Measurements from ENCODE around the gene MTA2. TPM values are rescaled to one million over a fixed set of nuclear protein-coding genes. Genes with fewer than 3 reads are reported as not detected.
A peak's percentile ranks its signal among the peaks of the same experiment; 100 is the strongest.

Gene MTA2
- total RNA-seq, 1 experiment from 2014 or later = 241 TPM

- no peaks in the 10 kb centered on the region for H3K27me3 ChIP-seq (replicated peaks; ENCODE audit: insufficient read depth, low read depth, low read length, poor library complexity)
- intact Hi-C loops (cut with micrococcal nuclease; ENCODE audit: unreplicated experiment) = loop anchor here (5.0 to 10.0 kb wide), 2 partner anchors 50 to 152 kb away; no protein-coding TSS in a partner anchor
- TF ChIP-seq EZH2 (IDR thresholded peaks at IDR 0.05; ENCODE audit: borderline replicate concordance, low read depth, low read length, poor library complexity, severe bottlenecking) = no peak
- TF ChIP-seq CTCF (conservative IDR thresholded peaks at IDR 0.05; ENCODE audit: low read depth, low read length) = no peak
Observed at GRCh38 chr11:62546929-62547625, 54.6 kb downstream of the MTA2 start.

DNA sequence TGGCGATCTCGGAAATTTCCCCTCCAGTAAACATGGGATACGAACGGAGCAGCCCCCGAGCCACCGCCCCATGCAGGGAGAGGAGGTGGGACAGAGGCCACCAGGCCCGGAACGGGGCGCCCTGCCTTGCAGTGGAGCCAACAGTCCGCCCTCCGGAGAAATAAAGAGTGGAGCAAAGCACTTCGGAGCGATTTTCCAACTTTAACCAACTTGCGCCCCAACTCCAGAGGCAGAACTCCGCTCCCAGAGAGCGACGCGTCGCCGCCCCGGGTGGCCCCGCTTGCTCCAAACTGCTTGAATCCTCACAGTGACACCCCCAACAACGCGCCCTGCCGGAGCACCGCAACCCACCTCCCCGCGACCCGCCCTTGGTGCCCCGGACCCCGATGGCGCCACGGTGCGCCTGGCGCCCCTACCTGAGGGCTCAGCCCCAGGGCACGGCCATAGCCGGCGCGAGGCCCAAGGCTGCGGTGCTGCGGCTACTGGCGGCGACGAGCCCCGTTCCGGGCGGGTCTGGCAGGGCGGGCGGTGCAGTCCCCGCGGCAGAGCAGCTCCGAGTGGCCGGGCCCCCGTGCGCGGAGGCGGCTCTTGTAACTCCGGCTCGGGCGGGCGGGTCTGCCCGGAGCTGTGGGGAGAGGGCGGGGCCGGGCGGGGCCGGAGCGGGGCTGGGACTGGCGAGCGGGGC lies 55.3 kb downstream of the MTA2 start, which contains the start of gene AHNAK:
TSS of gene AHNAK (minus strand) at position 563 of the 685 bp plus-strand sequence. CDS start 10,708 bp downstream, outside the sequence.
- H3K9me3 ChIP-seq (ENCODE audit: low read depth, low read length, poor library complexity, severe bottlenecking) = no peaks in the 10 kb centered on the region
- TF ChIP-seq CTCF (conservative IDR thresholded peaks at IDR 0.05; ENCODE audit: low read depth, low read length) (no peak), EZH2 (IDR thresholded peaks at IDR 0.05; ENCODE audit: borderline replicate concordance, low read depth, low read length, poor library complexity, severe bottlenecking) (no peak)
- intact Hi-C loops (cut with micrococcal nuclease; ENCODE audit: unreplicated experiment) = loop anchor here (5.0 to 10.0 kb wide), 2 partner anchors 49 to 152 kb away; no protein-coding TSS in a partner anchor
- peak within 1 kb of the TSS; percentile 81 for H3K27ac ChIP-seq (ENCODE audit: low read depth, low read length, poor library complexity, severe bottlenecking)
- ChIA-PET POLR2A (ENCODE audit: low non-redundant PET) (interaction anchor here (0.6 kb wide), 1 partner anchor 28 kb away, joined by 3 read pairs; no protein-coding TSS in a partner anchor), CTCF (interaction anchor here (1.5 to 5.0 kb wide), 2 partner anchors 14 to 122 kb away, joined by 10 to 71 read pairs; no protein-coding TSS in a partner anchor)
- no peaks in the 10 kb centered on the region for H3K27me3 ChIP-seq (replicated peaks; ENCODE audit: insufficient read depth, low read depth, low read length, poor library complexity)
- H3K4me3 ChIP-seq (ENCODE audit: low read depth, low read length, poor library complexity, severe bottlenecking) = peak within 1 kb of the TSS; percentile 66
- no peaks in the 10 kb centered on the region for H3K36me3 ChIP-seq (ENCODE audit: insufficient read depth, low read length, poor library complexity, severe bottlenecking)
- H3K4me1 ChIP-seq (ENCODE audit: insufficient read depth, low read length, poor library complexity, severe bottlenecking) = peaks cover 41% of the 10 kb centered on the region
- BruUV-seq (replicated peaks) = no TSS peak
- DNase-seq (ENCODE audit: low spot score) = peak; percentile 83

More at GRCh38 chr11:62546929-62547625, 54.6 kb downstream of the MTA2 start:
- DNase-seq (ENCODE audit: low spot score) = peak; percentile 46
- Histone ChIP-seq H3K4me3 (ENCODE audit: low read depth, low read length, poor library complexity, severe bottlenecking) (peak overlapping the region; percentile 66), H3K36me3 (ENCODE audit: insufficient read depth, low read length, poor library complexity, severe bottlenecking) (no peaks in the 10 kb centered on the region), H3K27ac (ENCODE audit: low read depth, low read length, poor library complexity, severe bottlenecking) (peak overlapping the region; percentile 10), H3K9me3 (ENCODE audit: low read depth, low read length, poor library complexity, severe bottlenecking) (no peaks in the 10 kb centered on the region), H3K4me1 (ENCODE audit: insufficient read depth, low read length, poor library complexity, severe bottlenecking) (peaks cover 40% of the 10 kb centered on the region)
- POLR2A ChIA-PET (ENCODE audit: low non-redundant PET) = interaction anchor here (0.7 kb wide), 1 partner anchor 123 kb away, joined by 11 read pairs; no protein-coding TSS in a partner anchor
- CTCF ChIA-PET = interaction anchor here (0.7 to 1.5 kb wide), 2 partner anchors 13 to 797 kb away, joined by 3 to 10 read pairs; no protein-coding TSS in a partner anchor
- no TSS peak for BruUV-seq (replicated peaks)

- Histone ChIP-seq H3K27me3 (replicated peaks; ENCODE audit: insufficient read depth, low read depth, low read length, poor library complexity) (no peaks in the 10 kb centered on the region), H3K36me3 (ENCODE audit: insufficient read depth, low read length, poor library complexity, severe bottlenecking) (no peaks in the 10 kb centered on the region), H3K9me3 (ENCODE audit: low read depth, low read length, poor library complexity, severe bottlenecking) (no peaks in the 10 kb centered on the region), H3K27ac (ENCODE audit: low read depth, low read length, poor library complexity, severe bottlenecking) (peak overlapping the region; percentile 81), H3K4me1 (ENCODE audit: insufficient read depth, low read length, poor library complexity, severe bottlenecking) (peaks cover 49% of the 10 kb centered on the region), H3K4me3 (ENCODE audit: low read depth, low read length, poor library complexity, severe bottlenecking) (peak overlapping the region; percentile 66)
- POLR2A ChIA-PET (ENCODE audit: low non-redundant PET) = interaction anchor here (0.6 kb wide), 1 partner anchor 295 kb away, joined by 3 read pairs; no protein-coding TSS in a partner anchor
- CTCF ChIA-PET = interaction anchor here (0.5 to 5.0 kb wide), 5 partner anchors 14 to 154 kb away, joined by 5 to 71 read pairs (median 10); partner anchors contain the start of gene GANAB
- intact Hi-C loops (cut with micrococcal nuclease; ENCODE audit: unreplicated experiment) = loop anchor here (5.0 to 10.0 kb wide), 2 partner anchors 48 to 151 kb away; no protein-coding TSS in a partner anchor
- DNase-seq (ENCODE audit: low spot score) = peak; percentile 97
- no peak; the same call in 1 of the 2 replicates for TF ChIP-seq CTCF (conservative IDR thresholded peaks at IDR 0.05; ENCODE audit: low read depth, low read length)
- TF ChIP-seq EZH2 (IDR thresholded peaks at IDR 0.05; ENCODE audit: borderline replicate concordance, low read depth, low read length, poor library complexity, severe bottlenecking) = no peak
- BruUV-seq (replicated peaks) = no TSS peak
Observed at GRCh38 chr11:62545437-62546243, 56.0 kb downstream of the MTA2 start.

Data from A673 (cell line).